Ovary (tissue), 9 donors: ENCODE measurements around the gene STH. TPM values are rescaled to one million over a fixed set of nuclear protein-coding genes. Genes with fewer than 3 reads are reported as not detected.

ENCODE experiments used
- DNase-seq, 5 donors: peaks; one replicate each; pipeline ENCODE4 v3.0.0-alpha.2; 2019 to 2020
- H3K27ac ChIP-seq, 2 donors: fragments of 200-600 bp; one replicate each; pipeline versions ENCODE4 v1.5.1 to v1.8.0; 2019 to 2022
- H3K27me3 ChIP-seq: fragments of 200-600 bp; one replicate; pipeline ENCODE4 v1.8.0; 2022
- H3K36me3 ChIP-seq: fragments of 200-600 bp; sonication (generic); one replicate; pipeline ENCODE4 v1.5.1; 2019
- H3K4me1 ChIP-seq: one replicate; pipeline ENCODE4 v1.8.1; 2013; ENCODE audit warnings: mild to moderate bottlenecking, moderate library complexity; ENCODE audit not compliant: insufficient read depth
- H3K4me3 ChIP-seq: fragments of 200-600 bp; sonication (generic); one replicate; pipeline ENCODE4 v1.5.1; 2017
- H3K9me3 ChIP-seq, 2 donors: fragments of 200-600 bp in 1 of 2; sonication (generic) in 1 of 2; one replicate each; pipeline versions ENCODE4 v1.5.1 to v1.8.1; 2013 to 2019; ENCODE audit warnings: mild to moderate bottlenecking in 1 of 2, moderate library complexity in 1 of 2
- CTCF ChIP-seq, 3 donors: fragments of 450-650 bp in 2 of 3; fragments of 200-600 bp in 1 of 3; IDR thresholded peaks; one replicate each; pipeline versions ENCODE4 v1.5.1 to v1.8.0; 2016 to 2022; ENCODE audit warnings: antibody characterized with exemption in 3 of 3, mild to moderate bottlenecking in 1 of 3
- EP300 ChIP-seq: sonication (generic); formaldehyde crosslinking; IDR thresholded peaks from one replicate; pipeline ENCODE4 v1.6.1; 2017; ENCODE audit warnings: antibody characterized with exemption
- POLR2A ChIP-seq: fragments of 450-650 bp; IDR thresholded peaks from one replicate; pipeline ENCODE4 v1.6.1; 2017; ENCODE audit warnings: antibody characterized with exemption, mild to moderate bottlenecking, moderate library complexity
- WGBS, 3 donors: extraction: QIAGEN DNeasy Blood & Tissue Kit in 1 of 3; methylation state at CpG; one replicate each; pipeline versions ENCODE4 v1.1.5 to v1.1.7; 2013 to 2017; 5-methylcytosine and 5-hydroxymethylcytosine counted together
- intact Hi-C, 4 donors: fragments of 100-400 bp; cut with DNase I; formaldehyde crosslinking; loops; one replicate each; pipeline versions ENCODE4 v1.11.0 to v1.15.1; 2022 to 2023
- polyA plus RNA-seq, 2 donors: library from polyadenylated mRNA; stranded (reverse); fragments of 200-250 nt in 1 of 2; fragments of 350-450 nt in 1 of 2; fragmentation: Illumina TruSeq in 1 of 2; extraction: RNeasy Lipid Tissue Mini Kit (QIAGEN cat#74804) in 1 of 2; gene quantifications; one replicate each; pipeline ENCODE4 v1.2.3, GENCODE V29; 2013 to 2014
- total RNA-seq, 7 donors: library from RNA; depleted of rRNA in 2 of 7; stranded (reverse); fragments of >200 nt in 2 of 7; fragmentation: NEBNext Ultra II Directional in 3 of 7; extraction: Animal tissue kit (Norgen Biotek cat#: 25700) in 3 of 7; gene quantifications; one replicate each; pipeline versions ENCODE4 v1.1.0 to v1.2.4, GENCODE V29; 2016 to 2023
- donor health status: DM: no; HTN: no; CAD: no; lungs with moderate emphysema.
- donor health status: DM: no; HTN: no; CAD: no.
- donor health status: Bipolar disorder and iron deficiency.
- donor health status: DM: yes; HTN: yes; CAD: no.
- donor health status: DM: no; HTN: no; CAD: no.
- donor health status: DM: yes; HTN: yes; CAD: no.

The STH gene
- total and polyA plus RNA-seq, 9 donors = not detected

DNA sequence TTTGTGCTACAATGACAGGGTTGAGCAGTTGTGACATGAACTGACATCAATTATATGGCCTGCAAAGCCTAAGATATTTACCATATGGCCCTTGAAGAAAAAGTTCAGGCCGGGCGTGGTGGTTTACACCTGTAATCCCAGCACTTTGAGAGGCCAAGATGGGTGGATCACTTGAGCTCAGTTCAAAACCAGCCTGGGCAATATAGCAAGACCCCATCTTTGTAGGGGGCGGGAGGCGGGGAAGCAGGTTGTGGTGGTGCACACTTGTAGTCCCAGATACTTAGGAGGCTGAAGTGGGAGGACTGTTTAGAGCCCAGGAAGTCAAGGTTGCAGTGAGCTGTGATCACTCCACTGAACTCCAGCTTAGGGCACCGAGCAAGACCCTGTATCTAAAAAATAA, 48.3 kb downstream of the STH start:
- intact Hi-C loops = loop anchor here in 3 of 4 donors (5.0 to 10.0 kb wide), 2 partner anchors 145 to 147 kb away; partner anchors contain the start of gene KANSL1 (in 3 of the 3)

GRCh38 chr17:46047856-46048255, 48.8 kb downstream of the STH start:
- 83 to 90% (median 88%) methylated on average over 8 of the region's 8 CpGs for WGBS, 3 donors
- intact Hi-C loops = loop anchor here in 3 of 4 donors (5.0 to 10.0 kb wide), 2 partner anchors 144 to 147 kb away; partner anchors contain the start of gene KANSL1 (in 3 of the 3)
- TF ChIP-seq CTCF (IDR thresholded peaks at IDR 0.05) (no peak), EP300 (no peak), POLR2A (no peak)
- H3K27me3 ChIP-seq = no peaks in the 10 kb centered on the region
- H3K9me3 ChIP-seq = no peaks in the 10 kb centered on the region
- no peak overlapping the region for H3K4me3 ChIP-seq
- H3K4me1 ChIP-seq = peaks cover 4% of the 10 kb centered on the region
- H3K27ac ChIP-seq = no peak overlapping the region
- no peak for DNase-seq
- H3K36me3 ChIP-seq = no peaks in the 10 kb centered on the region

More for the DNA sequence above, 48.3 kb downstream of the STH start:
- Histone ChIP-seq H3K36me3 (no peaks in the 10 kb centered on the region), H3K4me3 (no peak overlapping the region), H3K4me1 (peaks cover 4% of the 10 kb centered on the region), H3K27ac (peak overlapping the region in 1 of 2 donors; percentile 7), H3K27me3 (no peaks in the 10 kb centered on the region), H3K9me3 (no peaks in the 10 kb centered on the region)
- DNase-seq = no peak
- no peak for TF ChIP-seq POLR2A
- WGBS, 3 donors = 93 to 96% (median 95%) methylated on average over 5 of the region's 5 CpGs

Other genes starting within 250 kb of the STH start
- 1 to 10 TPM in 2 of 7 donors, under 1 TPM in 3, not detected in 2; 0.32 to 1.4 (median 0.89) TPM for gene CRHR1, start 214.9 kb upstream of the STH start, total RNA-seq
- under 1 TPM; 0.10 to 0.32 TPM for gene CRHR1, start 214.9 kb upstream of the STH start, polyA plus RNA-seq
- not detected for gene SPPL2C, start 154.4 kb upstream of the STH start, total RNA-seq
- not detected for gene SPPL2C, start 154.4 kb upstream of the STH start, polyA plus RNA-seq
- gene MAPT, start 104.7 kb upstream of the STH start, total RNA-seq = 1 to 10 TPM in 4 of 7 donors, under 1 TPM in 3; 0.57 to 2.2 (median 1.1) TPM
- 1 to 10 TPM in 1 of 2 donors, under 1 TPM in 1; 0.40 to 2.2 TPM for gene MAPT, start 104.7 kb upstream of the STH start, polyA plus RNA-seq
- gene KANSL1, start 194.2 kb downstream of the STH start, total RNA-seq = 100 to 1,000 TPM in 2 of 7 donors, 10 to 100 TPM in 5; 60.2 to 107 (median 86.9) TPM
- gene KANSL1, start 194.2 kb downstream of the STH start, polyA plus RNA-seq = 10 to 100 TPM; 30.4 to 39.8 TPM